Thymus (tissue), 11 donors: ENCODE measurements around the gene RPL41. TPM values are rescaled to one million over a fixed set of nuclear protein-coding genes. Genes with fewer than 3 reads are reported as not detected.
A peak's percentile ranks its signal among the peaks of the same experiment; 100 is the strongest.

Source experiments
- DNase-seq, 9 donors: peaks; one replicate each; pipeline ENCODE4 v3.0.0-alpha.2; 2013; ENCODE audit warnings: low spot score in 9 of 9, low read depth in 6 of 9, missing footprints in 1 of 9
- H3K27ac ChIP-seq, 2 donors: one replicate each; pipeline ENCODE4 v1.5.1; 2013; ENCODE audit warnings: control low read depth in 1 of 2, low read depth in 1 of 2, low read length in 1 of 2, mild to moderate bottlenecking in 1 of 2, moderate library complexity in 1 of 2
- H3K27me3 ChIP-seq, 2 donors: one replicate each; pipeline ENCODE4 v1.5.1; 2013; ENCODE audit warnings: low read length in 1 of 2; ENCODE audit not compliant: control insufficient read depth in 2 of 2, insufficient read depth in 1 of 2
- H3K36me3 ChIP-seq, 2 donors: one replicate each; pipeline ENCODE4 v1.5.1; 2013; ENCODE audit warnings: low read length in 1 of 2, mild to moderate bottlenecking in 1 of 2, moderate library complexity in 1 of 2; ENCODE audit not compliant: control insufficient read depth in 2 of 2, insufficient read depth in 2 of 2
- H3K4me1 ChIP-seq, 2 donors: one replicate each; pipeline ENCODE4 v1.5.1; 2013; ENCODE audit warnings: low read length in 2 of 2; ENCODE audit not compliant: control insufficient read depth in 2 of 2, insufficient read depth in 2 of 2
- H3K4me3 ChIP-seq, 2 donors: one replicate each; pipeline ENCODE4 v1.5.1; 2013; ENCODE audit warnings: low read length in 2 of 2, control low read depth in 1 of 2, mild to moderate bottlenecking in 1 of 2
- H3K9me3 ChIP-seq, 2 donors: one replicate each; pipeline ENCODE4 v1.5.1; 2013; ENCODE audit warnings: low read length in 1 of 2, mild to moderate bottlenecking in 1 of 2; ENCODE audit not compliant: control insufficient read depth in 2 of 2, insufficient read depth in 1 of 2
- WGBS: extraction: QIAGEN DNeasy Blood & Tissue Kit; methylation state at CpG from one replicate; pipeline ENCODE4 v1.1.7; 2013; 5-methylcytosine and 5-hydroxymethylcytosine counted together
- polyA plus RNA-seq: library from polyadenylated mRNA; stranded (reverse); fragments of 200-250 nt; gene quantifications from one replicate; pipeline ENCODE4 v1.2.3, GENCODE V29; 2013
- total RNA-seq: library from RNA; stranded (reverse); fragments of 120-200 nt; gene quantifications from one replicate; pipeline ENCODE4 v1.2.4, GENCODE V29; 2013
- donor health status: healthy.

Gene RPL41
- total and polyA plus RNA-seq, 2 donors = 5,569 to 9,819 TPM

GRCh38 chr12:56118688-56119357 is 2.4 kb downstream of the RPL41 start:
- Histone ChIP-seq H3K4me1 (peaks cover 10 to 27% of the 10 kb centered on the region in 2 donors), H3K27me3 (no peaks in the 10 kb centered on the region), H3K36me3 (peaks cover 14 to 31% of the 10 kb centered on the region in 2 donors), H3K4me3 (peak overlapping the region; percentile 69 to 71), H3K9me3 (peaks cover 0 to 5% of the 10 kb centered on the region in 2 donors), H3K27ac (peak overlapping the region; percentile 85 to 95)
- 14% methylated on average over 13 of the region's 13 CpGs for WGBS
- no peak for DNase-seq

- Histone ChIP-seq H3K4me1 (peaks cover 10 to 27% of the 10 kb centered on the region in 2 donors), H3K4me3 (peak overlapping the region in 1 of 2 donors; percentile 11), H3K9me3 (peaks cover 0 to 5% of the 10 kb centered on the region in 2 donors), H3K27me3 (no peaks in the 10 kb centered on the region), H3K36me3 (peaks cover 14 to 30% of the 10 kb centered on the region in 2 donors), H3K27ac (peak overlapping the region in 1 of 2 donors; percentile 95)
- 0% methylated on average over 2 of the region's 2 CpGs for WGBS
- peak in 5 of 9 donors; percentile 62 to 81 (median 67) for DNase-seq
These were observed 2.9 kb downstream of the RPL41 start for GRCh38 chr12:56119361-56119796.

GRCh38 chr12:56120158-56120846 is 3.9 kb downstream of the RPL41 start:
- Histone ChIP-seq H3K4me1 (peaks cover 10 to 29% of the 10 kb centered on the region in 2 donors), H3K4me3 (no peak overlapping the region), H3K27me3 (no peaks in the 10 kb centered on the region), H3K36me3 (peaks cover 14 to 30% of the 10 kb centered on the region in 2 donors), H3K9me3 (peaks cover 0 to 4% of the 10 kb centered on the region in 2 donors), H3K27ac (no peak overlapping the region)
- DNase-seq = no peak
- 98% methylated on average over 17 of the region's 17 CpGs for WGBS

- Histone ChIP-seq H3K27ac (no peak overlapping the region), H3K9me3 (no peaks in the 10 kb centered on the region), H3K36me3 (peaks cover 14 to 30% of the 10 kb centered on the region in 2 donors), H3K4me3 (no peak overlapping the region), H3K4me1 (peaks cover 11 to 34% of the 10 kb centered on the region in 2 donors), H3K27me3 (no peaks in the 10 kb centered on the region)
- DNase-seq = no peak
- 97% methylated on average over 11 of the region's 11 CpGs for WGBS
These were observed 4.9 kb downstream of the RPL41 start for GRCh38 chr12:56121204-56121870.

- Histone ChIP-seq H3K9me3 (no peaks in the 10 kb centered on the region), H3K27me3 (no peaks in the 10 kb centered on the region), H3K4me1 (peaks cover 22 to 46% of the 10 kb centered on the region in 2 donors), H3K36me3 (peaks cover 14 to 29% of the 10 kb centered on the region in 2 donors), H3K27ac (no peak overlapping the region), H3K4me3 (no peak overlapping the region)
- DNase-seq = no peak
- WGBS = 98% methylated on average over 2 of the region's 2 CpGs
These were observed 6.2 kb downstream of the RPL41 start for GRCh38 chr12:56122637-56123036.

GRCh38 chr12:56124133-56124532 is 7.7 kb downstream of the RPL41 start:
- DNase-seq = no peak
- Histone ChIP-seq H3K9me3 (no peaks in the 10 kb centered on the region), H3K4me1 (peaks cover 16 to 35% of the 10 kb centered on the region in 2 donors), H3K4me3 (no peak overlapping the region), H3K27me3 (no peaks in the 10 kb centered on the region), H3K27ac (no peak overlapping the region), H3K36me3 (peaks cover 14 to 27% of the 10 kb centered on the region in 2 donors)
- WGBS = 96% methylated on average over 4 of the region's 4 CpGs

- no peak for DNase-seq
- Histone ChIP-seq H3K27me3 (no peaks in the 10 kb centered on the region), H3K27ac (peak overlapping the region; percentile 85 to 93), H3K36me3 (peaks cover 15 to 25% of the 10 kb centered on the region in 2 donors), H3K9me3 (peaks cover 0 to 7% of the 10 kb centered on the region in 2 donors), H3K4me1 (peaks cover 19 to 45% of the 10 kb centered on the region in 2 donors), H3K4me3 (peak overlapping the region in 1 of 2 donors; percentile 63)
- WGBS = 59% methylated on average over 3 of the region's 3 CpGs
These were observed 10.4 kb downstream of the RPL41 start for GRCh38 chr12:56126732-56127239.

GRCh38 chr12:56127485-56127887 is 11.1 kb downstream of the RPL41 start:
- Histone ChIP-seq H3K4me3 (peak overlapping the region; percentile 36 to 63), H3K9me3 (peaks cover 0 to 7% of the 10 kb centered on the region in 2 donors), H3K4me1 (peaks cover 19 to 45% of the 10 kb centered on the region in 2 donors), H3K27me3 (no peaks in the 10 kb centered on the region), H3K27ac (peak overlapping the region in 1 of 2 donors; percentile 93), H3K36me3 (peaks cover 22 to 26% of the 10 kb centered on the region in 2 donors)
- DNase-seq = no peak
- WGBS = 1% methylated on average over 8 of the region's 8 CpGs
